Measurements from ENCODE around the gene E4F1. TPM values are rescaled to one million over a fixed set of nuclear protein-coding genes. Genes with fewer than 3 reads are reported as not detected.

Gene E4F1
- total and polyA plus RNA-seq, 2 of the 13 experiments (the other 11 are each of a cell fraction or from before 2014, with no cell fraction given), result 13.8 to 19.5 TPM

GRCh38 chr16:2180461-2180860 lies 42.9 kb upstream of the E4F1 start (continued):
- TF ChIP-seq, protein P1, sequence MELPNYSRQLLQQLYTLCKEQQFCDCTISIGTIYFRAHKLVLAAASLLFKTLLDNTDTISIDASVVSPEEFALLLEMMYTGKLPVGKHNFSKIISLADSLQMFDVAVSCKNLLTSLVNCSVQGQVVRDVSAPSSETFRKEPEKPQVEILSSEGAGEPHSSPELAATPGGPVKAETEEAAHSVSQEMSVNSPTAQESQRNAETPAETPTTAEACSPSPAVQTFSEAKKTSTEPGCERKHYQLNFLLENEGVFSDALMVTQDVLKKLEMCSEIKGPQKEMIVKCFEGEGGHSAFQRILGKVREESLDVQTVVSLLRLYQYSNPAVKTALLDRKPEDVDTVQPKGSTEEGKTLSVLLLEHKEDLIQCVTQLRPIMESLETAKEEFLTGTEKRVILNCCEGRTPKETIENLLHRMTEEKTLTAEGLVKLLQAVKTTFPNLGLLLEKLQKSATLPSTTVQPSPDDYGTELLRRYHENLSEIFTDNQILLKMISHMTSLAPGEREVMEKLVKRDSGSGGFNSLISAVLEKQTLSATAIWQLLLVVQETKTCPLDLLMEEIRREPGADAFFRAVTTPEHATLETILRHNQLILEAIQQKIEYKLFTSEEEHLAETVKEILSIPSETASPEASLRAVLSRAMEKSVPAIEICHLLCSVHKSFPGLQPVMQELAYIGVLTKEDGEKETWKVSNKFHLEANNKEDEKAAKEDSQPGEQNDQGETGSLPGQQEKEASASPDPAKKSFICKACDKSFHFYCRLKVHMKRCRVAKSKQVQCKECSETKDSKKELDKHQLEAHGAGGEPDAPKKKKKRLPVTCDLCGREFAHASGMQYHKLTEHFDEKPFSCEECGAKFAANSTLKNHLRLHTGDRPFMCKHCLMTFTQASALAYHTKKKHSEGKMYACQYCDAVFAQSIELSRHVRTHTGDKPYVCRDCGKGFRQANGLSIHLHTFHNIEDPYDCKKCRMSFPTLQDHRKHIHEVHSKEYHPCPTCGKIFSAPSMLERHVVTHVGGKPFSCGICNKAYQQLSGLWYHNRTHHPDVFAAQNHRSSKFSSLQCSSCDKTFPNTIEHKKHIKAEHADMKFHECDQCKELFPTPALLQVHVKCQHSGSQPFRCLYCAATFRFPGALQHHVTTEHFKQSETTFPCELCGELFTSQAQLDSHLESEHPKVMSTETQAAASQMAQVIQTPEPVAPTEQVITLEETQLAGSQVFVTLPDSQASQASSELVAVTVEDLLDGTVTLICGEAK (IDR thresholded peaks at IDR 0.05), result no peak
- TF ChIP-seq, protein P1 (CRISPR knock-in tag; IDR thresholded peaks at IDR 0.05), result no peak
